BE2C (cell line): ENCODE data around the gene ROBO1.
"Not testable (repeated sequence)": the region's sequence is repeated elsewhere in the genome, so short reads cannot be mapped to it uniquely, and the experiment has no call there.

Experiments
- DNase-seq: peaks from one replicate; pipeline ENCODE4 v3.0.0-alpha.2; 2020
- H3K27me3 ChIP-seq: fragments of 250-450 bp; sonication (Bioruptor Pico); 2 replicates; pipeline ENCODE4 v1.5.1; 2020; ENCODE audit warnings: mild to moderate bottlenecking
- H3K36me3 ChIP-seq: fragments of 250-450 bp; sonication (Bioruptor Pico); 2 replicates; pipeline ENCODE4 v1.5.1; 2020; ENCODE audit warnings: mild to moderate bottlenecking
- H3K4me1 ChIP-seq: fragments of 250-450 bp; sonication (Bioruptor Pico); 2 replicates; pipeline ENCODE4 v1.5.1; 2020
- H3K4me3 ChIP-seq: 2 replicates; pipeline ENCODE4 v1.5.1; 2011; ENCODE audit warnings: low read depth, low read length
- H3K9me3 ChIP-seq: fragments of 250-450 bp; sonication (Bioruptor Pico); 2 replicates; pipeline ENCODE4 v1.5.1; 2020
- CTCF ChIP-seq: IDR thresholded peaks from 2 replicates; pipeline ENCODE4 v1.5.1; 2012; ENCODE audit warnings: mild to moderate bottlenecking, low read depth, low read length

Gene ROBO1

DNA sequence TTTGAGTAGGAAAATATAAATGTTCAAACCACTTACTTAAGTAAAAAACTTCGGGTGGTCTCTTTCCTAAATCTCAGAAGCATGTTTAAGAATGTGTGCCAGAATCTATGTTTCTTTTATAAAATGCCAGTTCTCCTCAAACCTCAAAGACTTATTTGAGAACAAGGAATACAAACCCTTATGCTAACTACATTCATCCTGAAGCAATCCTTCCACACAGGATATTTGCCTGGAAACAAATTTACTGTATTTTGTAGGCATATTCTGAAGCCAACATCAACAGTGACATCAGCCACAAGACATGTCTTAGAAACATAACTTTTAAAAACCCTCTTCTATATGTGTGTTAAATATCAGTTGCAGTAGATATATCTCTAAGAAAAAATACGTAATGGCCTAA is 1077.0 kb downstream of the ROBO1 start:
- Histone ChIP-seq H3K4me3 (no peak overlapping the region), H3K4me1 (no peaks in the 10 kb centered on the region), H3K36me3 (no peaks in the 10 kb centered on the region), H3K27me3 (no peaks in the 10 kb centered on the region), H3K9me3 (no peaks in the 10 kb centered on the region)
- DNase-seq = no peak
- TF ChIP-seq CTCF = no peak

DNA sequence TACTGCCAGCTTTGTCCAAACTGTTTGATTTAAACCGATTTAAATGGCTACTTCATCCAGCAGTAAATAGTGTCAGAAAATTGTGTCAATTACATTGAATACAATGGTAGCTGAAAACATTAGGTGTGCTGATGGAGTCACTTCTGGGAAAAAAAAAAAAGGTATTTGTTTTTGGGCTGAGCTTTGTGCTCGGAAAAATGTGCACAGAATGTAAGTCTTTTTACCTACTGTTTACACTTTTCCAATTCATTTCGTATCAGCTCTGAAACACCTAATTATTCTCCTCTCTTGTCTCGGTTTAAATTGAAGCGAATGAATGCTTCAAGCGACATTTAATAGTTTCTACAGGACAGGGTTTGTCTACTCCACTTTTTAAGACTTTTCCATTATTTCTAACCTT is 1078.4 kb downstream of the ROBO1 start:
- DNase-seq = no peak
- no peaks in the 10 kb centered on the region for H3K4me1 ChIP-seq
- no peaks in the 10 kb centered on the region for H3K27me3 ChIP-seq
- H3K9me3 ChIP-seq = no peaks in the 10 kb centered on the region
- H3K36me3 ChIP-seq = peaks cover 2% of the 10 kb centered on the region; the same call in 1 of the 2 replicates
- no peak for TF ChIP-seq CTCF
- H3K4me3 ChIP-seq = no peak overlapping the region

DNA sequence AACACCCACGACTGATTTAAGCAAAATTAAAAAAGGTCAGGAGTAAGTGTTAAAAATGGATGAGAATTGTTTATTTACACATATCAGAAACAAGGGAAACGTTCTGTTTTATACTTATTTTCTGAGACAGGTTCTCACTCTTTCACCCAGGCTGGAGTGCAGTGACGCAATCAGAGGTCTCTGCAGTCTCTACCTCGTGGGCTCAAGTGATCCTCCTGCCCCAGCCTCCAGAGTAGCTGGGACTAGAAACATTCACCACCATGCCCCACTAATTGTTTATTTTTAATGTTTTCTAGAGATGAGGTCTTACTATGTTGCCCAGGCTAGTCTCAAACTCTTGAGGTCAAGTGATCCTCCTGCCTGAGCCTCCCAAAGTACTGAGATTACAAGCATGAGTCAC is 1080.3 kb downstream of the ROBO1 start:
- no peak for DNase-seq
- Histone ChIP-seq H3K9me3 (no peaks in the 10 kb centered on the region), H3K27me3 (no peaks in the 10 kb centered on the region), H3K36me3 (peaks cover 2% of the 10 kb centered on the region; the same call in 1 of the 2 replicates), H3K4me1 (no peaks in the 10 kb centered on the region), H3K4me3 (no peak overlapping the region)
- no peak for TF ChIP-seq CTCF

DNA sequence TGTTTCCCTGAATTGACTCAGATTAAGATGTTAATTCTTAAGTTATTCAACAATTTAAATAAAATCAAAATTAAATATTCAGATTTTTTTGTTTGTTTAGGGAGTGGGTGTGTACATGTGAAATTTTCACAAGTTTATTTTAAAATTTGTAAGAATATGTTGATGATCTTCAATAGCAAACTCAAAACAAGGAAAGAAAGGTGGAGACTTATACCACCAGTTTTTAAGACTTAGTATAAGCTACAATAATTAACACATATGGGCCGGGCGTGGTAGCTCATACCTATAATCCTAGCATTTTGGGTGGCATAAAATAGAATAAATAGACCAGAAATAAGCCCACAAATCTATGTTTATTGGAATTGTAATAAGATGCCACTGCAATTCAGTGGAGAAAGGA is 1084.5 kb downstream of the ROBO1 start:
- no peak for TF ChIP-seq CTCF
- DNase-seq = no peak
- no peak overlapping the region for H3K4me3 ChIP-seq
- H3K4me1 ChIP-seq = no peaks in the 10 kb centered on the region
- H3K9me3 ChIP-seq = no peaks in the 10 kb centered on the region
- H3K36me3 ChIP-seq = peaks cover 2% of the 10 kb centered on the region; the same call in 1 of the 2 replicates
- no peaks in the 10 kb centered on the region for H3K27me3 ChIP-seq

GRCh38 chr3:78675119-78675805 is 1092.5 kb downstream of the ROBO1 start:
- H3K36me3 ChIP-seq, H3K27me3 ChIP-seq, H3K9me3 ChIP-seq, H3K4me1 ChIP-seq, DNase-seq, H3K4me3 ChIP-seq: not testable (repeated sequence)

DNA sequence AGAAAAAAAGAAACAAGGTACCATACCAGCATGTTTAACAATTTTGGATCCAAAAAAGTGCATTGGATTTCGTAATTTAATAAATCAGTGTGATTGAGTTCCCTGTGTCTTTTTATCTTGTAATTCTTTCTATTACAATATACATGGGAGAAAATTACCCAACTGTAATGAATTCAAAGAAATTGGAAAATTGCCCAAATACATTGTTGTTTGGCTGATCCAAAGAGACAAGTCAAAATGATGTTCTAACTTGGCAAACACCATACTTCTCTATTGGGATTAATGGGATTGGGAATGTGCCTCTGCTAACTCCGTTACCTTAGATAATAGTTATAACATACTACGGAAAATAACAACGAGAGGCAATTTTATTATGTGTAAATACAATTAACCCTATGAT is 1097.1 kb downstream of the ROBO1 start:
- H3K36me3 ChIP-seq = no peaks in the 10 kb centered on the region; the same call in 1 of the 2 replicates
- H3K27me3 ChIP-seq = no peaks in the 10 kb centered on the region
- TF ChIP-seq CTCF = no peak
- H3K9me3 ChIP-seq = no peaks in the 10 kb centered on the region
- H3K4me1 ChIP-seq = no peaks in the 10 kb centered on the region
- DNase-seq = no peak
- H3K4me3 ChIP-seq = no peak overlapping the region

DNA sequence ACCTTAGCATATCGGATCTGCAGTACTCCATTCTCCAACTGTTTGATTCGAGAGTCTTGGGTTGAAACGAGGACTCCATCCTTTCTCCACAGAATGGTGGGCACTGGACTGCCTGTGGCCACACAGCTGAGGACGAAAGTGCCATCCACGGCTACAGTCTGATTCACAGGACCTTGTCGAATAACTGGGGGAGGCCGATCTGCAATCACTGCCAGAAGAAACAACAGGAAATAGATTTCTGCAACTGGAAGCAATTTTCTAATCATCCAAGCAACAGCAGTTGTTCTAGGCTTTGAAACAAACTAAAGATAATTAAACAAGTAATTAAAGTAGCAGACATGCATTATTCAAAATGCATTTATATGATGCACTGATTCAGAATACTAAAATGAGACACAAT is 1097.7 kb downstream of the ROBO1 start:
- Histone ChIP-seq H3K9me3 (no peaks in the 10 kb centered on the region), H3K4me1 (no peaks in the 10 kb centered on the region), H3K4me3 (no peak overlapping the region), H3K27me3 (no peaks in the 10 kb centered on the region), H3K36me3 (no peaks in the 10 kb centered on the region; the same call in 1 of the 2 replicates)
- no peak for TF ChIP-seq CTCF
- DNase-seq = no peak
